Measurements from ENCODE around the gene RAB11FIP4.
A peak's percentile ranks its signal among the peaks of the same experiment; 100 is the strongest.
"Not testable (repeated sequence)": the region's sequence is repeated elsewhere in the genome, so short reads cannot be mapped to it uniquely, and the experiment has no call there.

Gene RAB11FIP4

GRCh38 chr17:31391496-31391949 is at the start of gene RAB11FIP4:
RAB11FIP4 (plus strand) TSS chr17:31391675; CDS start chr17:31391853, 178 bp downstream.
- peak; percentile 43 for DNase-seq

GRCh38 chr17:31345191-31345747 is 46.2 kb upstream of the RAB11FIP4 start:
- not testable (repeated sequence) for DNase-seq

- DNase-seq, result no peak
Measured at GRCh38 chr17:31349454-31349853, 42.0 kb upstream of the RAB11FIP4 start.

GRCh38 chr17:31355935-31356334 is 35.5 kb upstream of the RAB11FIP4 start:
- DNase-seq, result no peak

GRCh38 chr17:31357091-31357490 is 34.4 kb upstream of the RAB11FIP4 start:
- no peak for DNase-seq

- peak; percentile 46 for DNase-seq
Measured at GRCh38 chr17:31357839-31358394, 33.6 kb upstream of the RAB11FIP4 start.

GRCh38 chr17:31364012-31364411 is 27.5 kb upstream of the RAB11FIP4 start:
- no peak for DNase-seq

- DNase-seq, result no peak
Measured at GRCh38 chr17:31366088-31366487, 25.4 kb upstream of the RAB11FIP4 start.

GRCh38 chr17:31369266-31369665 is 22.2 kb upstream of the RAB11FIP4 start:
- DNase-seq, result no peak

GRCh38 chr17:31371511-31372097 is 19.9 kb upstream of the RAB11FIP4 start:
- DNase-seq, result no peak

GRCh38 chr17:31373150-31374093 is 18.1 kb upstream of the RAB11FIP4 start:
- DNase-seq, result no peak

GRCh38 chr17:31374094-31374447 is 17.4 kb upstream of the RAB11FIP4 start:
- DNase-seq, result no peak

- no peak for DNase-seq
Measured at GRCh38 chr17:31374503-31374902, 17.0 kb upstream of the RAB11FIP4 start.

GRCh38 chr17:31378638-31379037 is 12.8 kb upstream of the RAB11FIP4 start:
- DNase-seq, result no peak

- DNase-seq, result no peak
Measured at GRCh38 chr17:31379597-31380205, 11.8 kb upstream of the RAB11FIP4 start.

GRCh38 chr17:31381165-31381668 is 10.3 kb upstream of the RAB11FIP4 start:
- no peak for DNase-seq

- DNase-seq, result not testable (repeated sequence)
Measured at GRCh38 chr17:31382668-31383275, 8.7 kb upstream of the RAB11FIP4 start.

GRCh38 chr17:31383488-31383887 is 8.0 kb upstream of the RAB11FIP4 start:
- not testable (repeated sequence) for DNase-seq

- DNase-seq, result no peak
Measured at GRCh38 chr17:31385428-31386285, 5.8 kb upstream of the RAB11FIP4 start.

- no peak for DNase-seq
Measured at GRCh38 chr17:31386542-31387075, 4.9 kb upstream of the RAB11FIP4 start.

- no peak for DNase-seq
Measured at GRCh38 chr17:31387438-31387837, 4.0 kb upstream of the RAB11FIP4 start.

All from NCI-H774 (cell line).